ENCODE measurements around the gene BRSK1.

DNA sequence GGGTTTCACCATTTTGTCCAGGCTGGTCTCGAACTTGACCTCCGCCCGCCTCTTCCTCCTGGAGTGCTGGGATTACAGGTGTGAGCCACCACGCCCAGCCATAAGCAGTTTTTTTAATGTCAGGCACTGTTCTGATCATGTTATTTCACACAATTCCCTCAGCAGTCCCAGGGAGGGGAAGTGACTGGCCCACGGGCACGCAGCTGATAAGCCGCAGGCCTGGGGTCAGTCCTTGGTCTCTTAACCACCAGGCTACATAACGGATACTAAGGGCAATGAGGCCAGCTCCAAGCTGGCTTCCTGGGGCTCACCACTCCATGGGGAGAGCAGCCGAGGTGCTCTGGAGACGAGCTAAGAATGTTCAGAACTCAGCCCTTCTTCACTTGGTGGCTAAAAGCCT lies 13.5 kb downstream of the BRSK1 start:
- TF ChIP-seq, protein P1, sequence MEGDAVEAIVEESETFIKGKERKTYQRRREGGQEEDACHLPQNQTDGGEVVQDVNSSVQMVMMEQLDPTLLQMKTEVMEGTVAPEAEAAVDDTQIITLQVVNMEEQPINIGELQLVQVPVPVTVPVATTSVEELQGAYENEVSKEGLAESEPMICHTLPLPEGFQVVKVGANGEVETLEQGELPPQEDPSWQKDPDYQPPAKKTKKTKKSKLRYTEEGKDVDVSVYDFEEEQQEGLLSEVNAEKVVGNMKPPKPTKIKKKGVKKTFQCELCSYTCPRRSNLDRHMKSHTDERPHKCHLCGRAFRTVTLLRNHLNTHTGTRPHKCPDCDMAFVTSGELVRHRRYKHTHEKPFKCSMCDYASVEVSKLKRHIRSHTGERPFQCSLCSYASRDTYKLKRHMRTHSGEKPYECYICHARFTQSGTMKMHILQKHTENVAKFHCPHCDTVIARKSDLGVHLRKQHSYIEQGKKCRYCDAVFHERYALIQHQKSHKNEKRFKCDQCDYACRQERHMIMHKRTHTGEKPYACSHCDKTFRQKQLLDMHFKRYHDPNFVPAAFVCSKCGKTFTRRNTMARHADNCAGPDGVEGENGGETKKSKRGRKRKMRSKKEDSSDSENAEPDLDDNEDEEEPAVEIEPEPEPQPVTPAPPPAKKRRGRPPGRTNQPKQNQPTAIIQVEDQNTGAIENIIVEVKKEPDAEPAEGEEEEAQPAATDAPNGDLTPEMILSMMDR (IDR thresholded peaks at IDR 0.05) = no peak
- TF ChIP-seq POLR2A (IDR thresholded peaks at IDR 0.05) = no peak
